Gastrocnemius medialis (tissue), 4 donors: ENCODE data around the gene NAPSA. TPM values are rescaled to one million over a fixed set of nuclear protein-coding genes. Genes with fewer than 3 reads are reported as not detected.

ENCODE experiments used
- ATAC-seq, 2 donors: fragments of 150-250 bp; one replicate each; pipeline ENCODE4 v1.9.1; 2016
- DNase-seq, 2 donors: peaks; one replicate each; pipeline ENCODE4 v3.0.0-alpha.2; 2019
- H3K27ac ChIP-seq, 4 donors: fragments of 200-600 bp; sonication (generic); 1 replicate in 1 of 4; 2 replicates in 3 of 4; pipeline ENCODE4 v1.5.1; 2016 to 2018; ENCODE audit warnings: mild to moderate bottlenecking in 2 of 4, moderate library complexity in 1 of 4
- H3K27me3 ChIP-seq, 3 donors: fragments of 200-600 bp; sonication (generic) in 2 of 3; 1 replicate in 1 of 3; 2 replicates in 2 of 3; pipeline versions ENCODE4 v1.5.1 to v1.6.0; 2016 to 2019; ENCODE audit warnings: mild to moderate bottlenecking in 1 of 3, moderate library complexity in 1 of 3
- H3K36me3 ChIP-seq, 2 donors: fragments of 200-600 bp; sonication (generic) in 1 of 2; one replicate each; pipeline ENCODE4 v1.5.1; 2017 to 2018
- H3K4me1 ChIP-seq, 2 donors: fragments of 200-600 bp; sonication (generic) in 1 of 2; one replicate each; pipeline ENCODE4 v1.5.1; 2016 to 2017; ENCODE audit warnings: mild to moderate bottlenecking in 2 of 2
- H3K4me3 ChIP-seq, 4 donors: fragments of 200-600 bp; sonication (generic) in 3 of 4; 1 replicate in 1 of 4; 2 replicates in 3 of 4; pipeline ENCODE4 v1.5.1; 2016 to 2019; ENCODE audit warnings: mild to moderate bottlenecking in 2 of 4
- H3K9me3 ChIP-seq, 3 donors: fragments of 200-600 bp; sonication (generic) in 2 of 3; 1 replicate in 1 of 3; 2 replicates in 2 of 3; pipeline ENCODE4 v1.5.1; 2016 to 2019
- CTCF ChIP-seq, 5 experiments: fragments of 450-650 bp in 3 of 5; fragments of 200-600 bp in 2 of 5; sonication (generic) in 2 of 5; IDR thresholded peaks in 4 of 5; conservative IDR thresholded peaks in 1 of 5; 1 replicate in 4 of 5; 2 replicates in 1 of 5; pipeline ENCODE4 v1.5.1; 2016 to 2019; ENCODE audit warnings: antibody characterized with exemption in 5 of 5, mild to moderate bottlenecking in 3 of 5, moderate library complexity in 3 of 5
- POLR2A ChIP-seq, 2 donors: fragments of 450-650 bp; IDR thresholded peaks; one replicate each; pipeline ENCODE4 v1.6.1; 2017; ENCODE audit warnings: antibody characterized with exemption in 2 of 2, mild to moderate bottlenecking in 2 of 2, moderate library complexity in 2 of 2
- in situ Hi-C, 4 donors: fragments of 200-750 bp; cut with MboI; loops; one replicate each; pipeline versions ENCODE4 v1.15.0 to v1.8.0; 2017; ENCODE audit warnings: low sequenced_read_pairs in 4 of 4
- intact Hi-C: fragments of 100-400 bp; cut with DNase I; formaldehyde crosslinking; loops from one replicate; pipeline ENCODE4 v1.15.1; 2023; ENCODE audit warnings: low total_unique reads
- total RNA-seq, 4 donors: library from RNA; depleted of rRNA; stranded (reverse); fragments of >200 nt; gene quantifications; one replicate each; pipeline versions ENCODE4 v1.1.0 to v1.2.3, GENCODE V29; 2016

NAPSA gene
- total RNA-seq, 4 donors from 2014 or later: 0.09 TPM; not detected in 3

DNA sequence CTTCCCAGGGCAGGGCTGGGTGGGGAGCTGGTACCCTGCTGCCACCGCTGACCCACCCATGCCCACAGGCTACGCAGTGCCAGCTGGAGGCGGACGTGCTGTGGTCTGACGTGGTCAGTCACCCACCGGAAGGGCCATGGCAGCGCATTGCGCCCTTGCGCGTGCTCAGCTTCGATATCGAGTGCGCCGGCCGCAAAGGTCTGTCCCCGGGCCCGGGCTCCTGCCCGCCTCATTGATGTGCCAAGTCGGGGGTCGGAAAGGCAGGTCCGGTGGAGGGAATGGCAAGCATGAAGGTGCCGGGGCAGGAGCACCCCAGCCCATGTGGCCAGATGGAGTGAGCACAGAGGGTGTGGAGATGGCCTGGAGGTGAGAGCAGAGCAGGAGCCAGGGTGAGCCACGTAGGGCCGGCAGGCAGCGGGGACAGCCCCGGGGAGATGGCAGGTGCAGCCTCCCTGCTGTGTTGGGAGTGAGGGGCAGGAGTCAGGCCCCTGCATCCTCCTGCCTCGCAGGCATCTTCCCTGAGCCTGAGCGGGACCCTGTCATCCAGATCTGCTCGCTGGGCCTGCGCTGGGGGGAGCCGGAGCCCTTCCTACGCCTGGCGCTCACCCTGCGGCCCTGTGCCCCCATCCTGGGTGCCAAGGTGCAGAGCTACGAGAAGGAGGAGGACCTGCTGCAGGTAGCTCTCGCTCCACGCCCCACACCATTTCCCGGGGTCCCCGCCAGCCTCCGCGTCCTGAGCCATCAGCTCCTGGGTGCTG is 37.3 kb upstream of the NAPSA start:
- intact Hi-C loops (no loop called here), in situ Hi-C loops (no loop called here)
- no peaks in the 10 kb centered on the region for H3K27me3 ChIP-seq
- H3K4me3 ChIP-seq: no peak overlapping the region
- no peak for TF ChIP-seq POLR2A (IDR thresholded peaks at IDR 0.05)
- TF ChIP-seq CTCF (IDR thresholded peaks at IDR 0.05 in 4 of 5, conservative IDR thresholded peaks at IDR 0.05 in 1 of 5): no peak
- DNase-seq (no peak), ATAC-seq (no peak)
- no peaks in the 10 kb centered on the region for H3K4me1 ChIP-seq
- H3K36me3 ChIP-seq: peaks cover 0 to 8% of the 10 kb centered on the region in 2 donors
- H3K27ac ChIP-seq: no peak overlapping the region
- no peaks in the 10 kb centered on the region for H3K9me3 ChIP-seq

GRCh38 chr19:50401605-50402450 is 36.4 kb upstream of the NAPSA start:
- Histone ChIP-seq H3K4me3 (no peak overlapping the region), H3K4me1 (no peaks in the 10 kb centered on the region), H3K27me3 (no peaks in the 10 kb centered on the region), H3K36me3 (peaks cover 0 to 8% of the 10 kb centered on the region in 2 donors), H3K27ac (no peak overlapping the region), H3K9me3 (no peaks in the 10 kb centered on the region)
- intact Hi-C loops: no loop called here
- no peak for ATAC-seq
- TF ChIP-seq CTCF (IDR thresholded peaks at IDR 0.05 in 4 of 5, conservative IDR thresholded peaks at IDR 0.05 in 1 of 5) (peak in 1 of 5 experiments; percentile 12), POLR2A (IDR thresholded peaks at IDR 0.05) (no peak)
- DNase-seq: no peak
- in situ Hi-C loops: no loop called here

DNA sequence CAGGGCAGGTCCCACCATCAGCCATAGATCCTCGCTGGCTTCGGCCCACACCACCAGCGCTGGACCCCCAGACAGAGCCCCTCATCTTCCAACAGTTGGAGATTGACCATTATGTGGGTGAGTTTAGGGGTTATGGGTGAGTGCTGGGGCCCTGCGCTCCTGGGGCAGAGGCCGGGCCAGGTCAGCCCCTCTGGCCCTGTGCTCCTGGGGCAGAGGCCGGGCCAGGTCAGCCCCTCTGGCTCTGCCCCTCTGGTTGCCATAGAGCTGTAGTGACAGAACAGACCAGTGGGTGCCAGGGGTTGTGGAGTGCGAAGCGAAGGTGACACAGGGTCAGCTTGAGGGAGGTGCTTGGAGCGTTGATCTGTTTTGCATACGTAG is 33.9 kb upstream of the NAPSA start:
- H3K27me3 ChIP-seq: no peaks in the 10 kb centered on the region
- H3K9me3 ChIP-seq: no peaks in the 10 kb centered on the region
- no peak overlapping the region for H3K4me3 ChIP-seq
- no peak overlapping the region for H3K27ac ChIP-seq
- TF ChIP-seq POLR2A (IDR thresholded peaks at IDR 0.05): no peak
- TF ChIP-seq CTCF (IDR thresholded peaks at IDR 0.05 in 4 of 5, conservative IDR thresholded peaks at IDR 0.05 in 1 of 5): no peak
- no peak for DNase-seq
- in situ Hi-C loops: no loop called here
- ATAC-seq: no peak
- intact Hi-C loops: no loop called here
- H3K36me3 ChIP-seq: peaks cover 0 to 8% of the 10 kb centered on the region in 2 donors
- no peaks in the 10 kb centered on the region for H3K4me1 ChIP-seq

GRCh38 chr19:50398675-50399367 is 33.4 kb upstream of the NAPSA start:
- Histone ChIP-seq H3K4me1 (no peaks in the 10 kb centered on the region), H3K27ac (no peak overlapping the region), H3K36me3 (peaks cover 0 to 8% of the 10 kb centered on the region in 2 donors), H3K27me3 (no peaks in the 10 kb centered on the region), H3K9me3 (no peaks in the 10 kb centered on the region), H3K4me3 (no peak overlapping the region)
- in situ Hi-C loops: no loop called here
- ATAC-seq (no peak), DNase-seq (no peak)
- intact Hi-C loops: no loop called here
- TF ChIP-seq CTCF (IDR thresholded peaks at IDR 0.05 in 4 of 5, conservative IDR thresholded peaks at IDR 0.05 in 1 of 5) (no peak), POLR2A (IDR thresholded peaks at IDR 0.05) (no peak)
